CD14-positive monocyte (primary cell): ENCODE results near the gene DOC2A. TPM values are rescaled to one million over a fixed set of nuclear protein-coding genes. Genes with fewer than 3 reads are reported as not detected.
A peak's percentile ranks its signal among the peaks of the same experiment; 100 is the strongest.

Source experiments
- DNase-seq, 3 donors: peaks; one replicate each; pipeline ENCODE4 v3.0.0-alpha.2; 2011 to 2022
- H2AFZ ChIP-seq: 2 replicates; pipeline ENCODE4 v1.6.0; 2012; ENCODE audit warnings: mild to moderate bottlenecking, low read depth, low read length, inconsistent platforms; ENCODE audit not compliant: insufficient read depth, poor library complexity, severe bottlenecking
- H3K27ac ChIP-seq, 2 donors: 1 replicate in 1 of 2; 2 replicates in 1 of 2; pipeline ENCODE4 v1.5.1; 2012 to 2013; ENCODE audit warnings: low read length in 2 of 2, control low read depth in 1 of 2, inconsistent platforms in 1 of 2, low read depth in 1 of 2, mild to moderate bottlenecking in 1 of 2
- H3K27me3 ChIP-seq, 2 donors: one replicate each; pipeline versions ENCODE4 v1.6.0 to v1.6.1; 2011 to 2013; ENCODE audit warnings: low read length in 2 of 2; ENCODE audit not compliant: control insufficient read depth in 2 of 2, insufficient read depth in 2 of 2
- H3K36me3 ChIP-seq, 2 donors: replicated peaks in 1 of 2; 1 replicate in 1 of 2; 2 replicates in 1 of 2; pipeline versions ENCODE4 v1.5.1 to v1.6.1; 2012 to 2013; ENCODE audit warnings: low read length in 2 of 2, control low read depth in 1 of 2, inconsistent platforms in 1 of 2, mild to moderate bottlenecking in 1 of 2; ENCODE audit not compliant: insufficient read depth in 2 of 2, control insufficient read depth in 1 of 2
- H3K4me1 ChIP-seq, 2 donors: 1 replicate in 1 of 2; 2 replicates in 1 of 2; pipeline versions ENCODE4 v1.5.1 to v1.6.1; 2012 to 2013; ENCODE audit warnings: low read length in 2 of 2, control low read depth in 1 of 2, inconsistent platforms in 1 of 2, mild to moderate bottlenecking in 1 of 2, moderate library complexity in 1 of 2; ENCODE audit not compliant: insufficient read depth in 2 of 2, control insufficient read depth in 1 of 2
- H3K4me2 ChIP-seq: replicated peaks from 2 replicates; pipeline ENCODE3; 2012; ENCODE audit warnings: low read length, moderate library complexity, mild to moderate bottlenecking; ENCODE audit not compliant: poor library complexity, severe bottlenecking; ENCODE audit errors: extremely low read depth
- H3K4me3 ChIP-seq, 3 experiments: fragments of 200-600 bp in 1 of 3; sonication (generic) in 1 of 3; replicated peaks in 1 of 3; 1 replicate in 2 of 3; 2 replicates in 1 of 3; pipeline ENCODE4 v1.5.1; 2011 to 2013; ENCODE audit warnings: low read length in 3 of 3, mild to moderate bottlenecking in 3 of 3, control low read depth in 2 of 3, low read depth in 2 of 3, inconsistent platforms in 1 of 3, moderate library complexity in 1 of 3
- H3K79me2 ChIP-seq: 2 replicates; pipeline ENCODE4 v1.6.0; 2012; ENCODE audit warnings: mild to moderate bottlenecking, control low read depth, inconsistent platforms, low read length, moderate library complexity; ENCODE audit not compliant: insufficient read depth
- H3K9ac ChIP-seq: 2 replicates; pipeline ENCODE4 v1.6.0; 2017; ENCODE audit warnings: low read length, mild to moderate bottlenecking; ENCODE audit not compliant: insufficient read depth, poor library complexity, severe bottlenecking
- H3K9me3 ChIP-seq, 2 donors: replicated peaks in 1 of 2; 1 replicate in 1 of 2; 2 replicates in 1 of 2; pipeline versions ENCODE4 v1.5.1 to v1.6.1; 2012 to 2013; ENCODE audit warnings: low read length in 2 of 2, control low read depth in 1 of 2; ENCODE audit not compliant: control insufficient read depth in 1 of 2, insufficient read depth in 1 of 2
- H4K20me1 ChIP-seq: 2 replicates; pipeline ENCODE4 v1.6.0; 2012; ENCODE audit warnings: mild to moderate bottlenecking, low read length, control low read depth, moderate library complexity; ENCODE audit not compliant: insufficient read depth
- H3K27ac Mint-ChIP-seq, 7 donors: one replicate each; pipeline ENCODE4 v1.8.0; 2020; ENCODE audit warnings: mild to moderate bottlenecking in 7 of 7, mixed read lengths in 7 of 7, moderate library complexity in 6 of 7, inconsistent platforms in 2 of 7
- H3K27me3 Mint-ChIP-seq, 3 donors: one replicate each; pipeline ENCODE4 v1.8.0; 2021 to 2022; ENCODE audit warnings: low read depth in 3 of 3, mild to moderate bottlenecking in 3 of 3, mixed read lengths in 3 of 3, moderate library complexity in 3 of 3, inconsistent platforms in 1 of 3
- H3K36me3 Mint-ChIP-seq, 2 donors: one replicate each; pipeline ENCODE4 v1.8.0; 2020; ENCODE audit warnings: mixed read lengths in 2 of 2, inconsistent platforms in 1 of 2, mild to moderate bottlenecking in 1 of 2
- H3K4me1 Mint-ChIP-seq: one replicate; pipeline ENCODE4 v1.8.0; 2020; ENCODE audit warnings: mild to moderate bottlenecking, mixed read lengths
- H3K4me3 Mint-ChIP-seq, 2 donors: one replicate each; pipeline ENCODE4 v1.8.0; 2020; ENCODE audit warnings: mild to moderate bottlenecking in 2 of 2, mixed read lengths in 2 of 2, moderate library complexity in 1 of 2
- H3K9me3 Mint-ChIP-seq, 7 donors: one replicate each; pipeline ENCODE4 v1.8.0; 2020 to 2022; ENCODE audit warnings: mixed read lengths in 7 of 7, mild to moderate bottlenecking in 6 of 7, moderate library complexity in 6 of 7, inconsistent platforms in 2 of 7
- CTCF ChIP-seq: fragments of 200-600 bp; IDR thresholded peaks from one replicate; pipeline ENCODE4 v1.8.0; 2022; ENCODE audit warnings: antibody characterized with exemption, mild to moderate bottlenecking
- WGBS: methylation state at CpG from one replicate; pipeline ENCODE4 v1.1.5; 2013; ENCODE audit warnings: missing lambda C conversion rate; ENCODE audit not compliant: insufficient coverage; 5-methylcytosine and 5-hydroxymethylcytosine counted together
- intact Hi-C, 2 donors: fragments of 100-400 bp; cut with micrococcal nuclease; formaldehyde crosslinking; loops; one replicate each; pipeline versions ENCODE4 v1.15.0 to v1.15.1; 2023
- polyA plus RNA-seq, 3 donors: library from polyadenylated mRNA; depleted of rRNA in 1 of 3; unstranded in 2 of 3; stranded (reverse) in 1 of 3; fragments of 300-500 nt in 2 of 3; fragments of >200 nt in 1 of 3; fragmentation: Illumina TruSeq in 2 of 3; gene quantifications; 1 replicate in 2 of 3; 2 replicates in 1 of 3; pipeline ENCODE4 v1.2.3, GENCODE V29; 2012 to 2021

The DOC2A gene
- polyA plus RNA-seq, 3 donors, result 0.23 to 3.7 (median 0.66) TPM

GRCh38 chr16:30054959-30055553 is 44.2 kb upstream of the DOC2A start:
- TF ChIP-seq CTCF, result peak; percentile 59
- 22% methylated on average over 7 of the region's 10 CpGs for WGBS
- peak overlapping the region in 2 of 7 donors; percentile 49 to 64 for H3K27ac Mint-ChIP-seq
- Histone ChIP-seq H4K20me1 (no peaks in the 10 kb centered on the region), H3K4me3 (no peak overlapping the region), H3K79me2 (peaks cover 2% of the 10 kb centered on the region), H3K9me3 (no peaks in the 10 kb centered on the region), H3K36me3 (no peaks in the 10 kb centered on the region), H3K27me3 (no peaks in the 10 kb centered on the region), H3K4me2 (no peak overlapping the region), H2AFZ (no peak overlapping the region), H3K4me1 (peaks cover 11 to 18% of the 10 kb centered on the region in 2 donors), H3K27ac (no peak overlapping the region), H3K9ac (no peak overlapping the region)
- H3K4me3 Mint-ChIP-seq, result no peak overlapping the region
- H3K27me3 Mint-ChIP-seq, result peaks cover 0 to 1% (median 0%) of the 10 kb centered on the region in 3 donors
- no peaks in the 10 kb centered on the region for H3K36me3 Mint-ChIP-seq
- H3K4me1 Mint-ChIP-seq, result peaks cover 15% of the 10 kb centered on the region
- intact Hi-C loops, result no loop called here
- peaks cover 0 to 3% (median 0%) of the 10 kb centered on the region in 7 donors for H3K9me3 Mint-ChIP-seq
- peak in 1 of 3 donors; percentile 48 for DNase-seq

- Mint-ChIP-seq H3K4me3 (no peak overlapping the region), H3K9me3 (peaks cover 0 to 3% (median 0%) of the 10 kb centered on the region in 7 donors), H3K27ac (peak overlapping the region in 2 of 7 donors; percentile 64 to 68), H3K4me1 (peaks cover 15% of the 10 kb centered on the region), H3K27me3 (peaks cover 0 to 1% (median 0%) of the 10 kb centered on the region in 3 donors), H3K36me3 (no peaks in the 10 kb centered on the region)
- H3K9ac ChIP-seq, result no peak overlapping the region
- H3K36me3 ChIP-seq, result no peaks in the 10 kb centered on the region
- no peak for DNase-seq
- no peak overlapping the region for H3K27ac ChIP-seq
- peaks cover 11 to 18% of the 10 kb centered on the region in 2 donors for H3K4me1 ChIP-seq
- no peaks in the 10 kb centered on the region for H4K20me1 ChIP-seq
- intact Hi-C loops, result no loop called here
- H2AFZ ChIP-seq, result no peak overlapping the region
- H3K79me2 ChIP-seq, result peaks cover 2% of the 10 kb centered on the region
- 93% methylated on average over 8 of the region's 8 CpGs for WGBS
- no peak overlapping the region for H3K4me3 ChIP-seq
- no peaks in the 10 kb centered on the region for H3K27me3 ChIP-seq
- no peak overlapping the region for H3K4me2 ChIP-seq
- H3K9me3 ChIP-seq, result no peaks in the 10 kb centered on the region
- no peak for TF ChIP-seq CTCF
Observed at GRCh38 chr16:30054451-30054850, 43.6 kb upstream of the DOC2A start.
